ENCODE measurements around the gene F7.
"Not testable (repeated sequence)": the region's sequence is repeated elsewhere in the genome, so short reads cannot be mapped to it uniquely, and the experiment has no call there.

Gene F7

DNA sequence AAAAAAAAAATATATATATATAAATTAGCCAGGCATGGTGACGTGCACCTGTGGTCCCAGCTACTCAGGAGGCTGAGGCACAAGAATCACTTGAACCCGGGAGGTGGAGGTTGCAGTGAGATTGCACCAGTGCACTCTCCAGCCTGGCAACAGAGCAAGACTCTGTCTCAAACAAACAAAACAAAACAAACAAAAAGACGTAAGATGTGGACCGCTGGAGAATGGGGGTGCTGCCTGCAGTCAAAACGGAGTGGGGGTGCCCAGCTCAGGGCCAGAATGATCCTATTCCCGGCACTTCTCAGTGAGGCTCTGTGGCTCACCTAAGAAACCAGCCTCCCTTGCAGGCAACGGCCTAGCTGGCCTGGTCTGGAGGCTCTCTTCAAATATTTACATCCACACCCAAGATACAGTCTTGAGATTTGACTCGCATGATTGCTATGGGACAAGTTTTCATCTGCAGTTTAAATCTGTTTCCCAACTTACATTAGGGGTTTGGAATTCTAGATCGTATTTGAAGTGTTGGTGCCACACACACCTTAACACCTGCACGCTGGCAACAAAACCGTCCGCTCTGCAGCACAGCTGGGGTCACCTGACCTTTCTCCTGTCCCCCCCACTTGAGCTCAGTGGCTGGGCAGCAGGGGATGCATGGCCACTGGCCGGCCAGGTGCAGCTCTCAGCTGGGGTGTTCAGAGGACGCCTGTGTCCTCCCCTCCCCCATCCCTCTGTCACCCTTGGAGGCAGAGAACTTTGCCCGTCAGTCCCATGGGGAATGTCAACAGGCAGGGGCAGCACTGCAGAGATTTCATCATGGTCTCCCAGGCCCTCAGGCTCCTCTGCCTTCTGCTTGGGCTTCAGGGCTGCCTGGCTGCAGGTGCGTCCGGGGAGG, at the start of gene F7:
Gene F7 (plus strand): TSS at position 760 of the 889 bp plus-strand sequence. CDS start 51 bp downstream, at position 811.
- no peak for DNase-seq (ENCODE audit: low spot score)

DNA sequence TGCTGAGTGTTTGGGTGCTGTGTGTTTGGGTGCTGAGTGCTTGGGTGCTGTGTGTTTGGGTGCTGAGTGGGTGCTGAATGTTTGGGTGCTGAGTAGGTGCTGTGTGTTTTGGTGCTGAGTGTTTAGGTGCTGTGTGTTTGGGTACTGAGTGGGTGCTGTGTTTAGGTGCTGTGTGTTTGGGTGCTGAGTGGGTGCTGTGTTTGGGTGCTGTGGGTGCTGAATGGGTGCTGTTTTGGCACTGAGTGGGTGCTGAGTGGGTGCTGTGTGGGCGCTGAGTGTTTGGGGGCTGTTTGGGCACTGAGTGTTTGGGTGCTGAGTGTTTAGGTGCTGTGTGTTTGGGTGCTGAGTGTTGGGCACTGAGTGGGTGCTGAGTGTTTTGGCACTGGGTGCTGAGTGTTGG, 48.5 kb upstream of the F7 start:
- no peak for DNase-seq (ENCODE audit: low spot score)

DNA sequence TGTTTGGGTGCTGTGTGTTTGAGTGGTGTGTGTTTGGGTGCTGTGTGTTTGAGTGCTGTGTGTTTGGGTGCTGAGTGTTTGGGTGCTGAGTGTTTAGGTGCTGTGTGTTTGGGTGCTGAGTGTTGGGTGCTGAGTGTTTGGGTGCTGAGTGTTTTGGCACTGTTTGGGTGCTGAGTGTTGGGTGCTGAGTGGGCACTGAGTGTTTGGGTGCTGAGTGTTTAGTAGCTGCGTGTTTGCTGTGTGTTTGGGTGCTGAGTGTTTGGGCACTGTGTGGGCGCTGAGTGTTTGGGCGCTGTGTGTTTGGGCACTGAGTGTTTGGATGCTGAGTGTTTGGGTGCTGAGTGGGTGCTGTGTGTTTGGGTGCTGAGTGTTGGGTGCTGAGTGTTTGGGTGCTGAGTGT, 48.0 kb upstream of the F7 start:
- not testable (repeated sequence) for DNase-seq (ENCODE audit: low spot score)

DNA sequence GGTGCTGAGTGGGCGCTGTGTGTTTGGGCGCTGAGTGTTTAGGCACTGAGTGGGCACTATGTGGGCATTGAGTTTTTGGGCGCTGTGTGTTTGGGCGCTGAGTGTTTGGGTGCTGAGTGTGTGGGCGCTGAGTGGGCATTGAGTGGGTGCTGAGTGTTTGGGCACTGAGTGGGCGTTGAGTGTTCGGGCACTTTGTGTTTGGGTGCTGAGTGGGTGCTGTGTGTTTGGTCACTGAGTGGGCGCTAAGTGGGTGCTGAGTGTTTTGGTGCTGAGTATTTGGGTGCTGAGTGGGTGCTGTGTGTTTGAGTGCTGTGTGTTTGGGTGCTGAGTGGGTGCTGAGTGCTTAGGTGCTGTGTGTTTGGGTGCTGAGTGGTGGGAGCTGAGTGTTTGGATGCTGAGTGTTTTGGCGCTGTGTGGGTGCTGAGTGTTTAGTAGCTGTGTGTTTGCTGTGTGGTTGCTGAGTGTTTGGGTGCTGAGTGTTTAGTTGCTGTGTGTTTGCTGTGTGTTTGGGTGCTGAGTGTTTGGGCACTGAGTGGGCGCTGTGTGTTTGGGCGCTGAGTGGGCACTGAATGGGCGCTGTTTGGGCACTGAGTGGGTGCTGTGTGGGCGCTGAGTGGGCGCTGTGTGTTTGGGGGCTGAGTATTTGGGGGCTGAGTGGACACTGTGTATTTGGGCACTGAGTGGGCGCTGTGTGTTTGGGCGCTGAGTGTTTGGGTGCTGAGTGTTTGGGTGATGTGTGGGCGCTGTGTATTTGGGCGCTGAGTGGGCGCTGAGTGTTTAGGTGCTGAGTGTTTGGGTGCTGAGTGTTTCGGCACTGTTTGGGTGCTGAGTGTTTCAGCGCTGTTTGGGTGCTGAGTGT, 47.2 kb upstream of the F7 start:
- DNase-seq (ENCODE audit: low spot score), result no peak

DNA sequence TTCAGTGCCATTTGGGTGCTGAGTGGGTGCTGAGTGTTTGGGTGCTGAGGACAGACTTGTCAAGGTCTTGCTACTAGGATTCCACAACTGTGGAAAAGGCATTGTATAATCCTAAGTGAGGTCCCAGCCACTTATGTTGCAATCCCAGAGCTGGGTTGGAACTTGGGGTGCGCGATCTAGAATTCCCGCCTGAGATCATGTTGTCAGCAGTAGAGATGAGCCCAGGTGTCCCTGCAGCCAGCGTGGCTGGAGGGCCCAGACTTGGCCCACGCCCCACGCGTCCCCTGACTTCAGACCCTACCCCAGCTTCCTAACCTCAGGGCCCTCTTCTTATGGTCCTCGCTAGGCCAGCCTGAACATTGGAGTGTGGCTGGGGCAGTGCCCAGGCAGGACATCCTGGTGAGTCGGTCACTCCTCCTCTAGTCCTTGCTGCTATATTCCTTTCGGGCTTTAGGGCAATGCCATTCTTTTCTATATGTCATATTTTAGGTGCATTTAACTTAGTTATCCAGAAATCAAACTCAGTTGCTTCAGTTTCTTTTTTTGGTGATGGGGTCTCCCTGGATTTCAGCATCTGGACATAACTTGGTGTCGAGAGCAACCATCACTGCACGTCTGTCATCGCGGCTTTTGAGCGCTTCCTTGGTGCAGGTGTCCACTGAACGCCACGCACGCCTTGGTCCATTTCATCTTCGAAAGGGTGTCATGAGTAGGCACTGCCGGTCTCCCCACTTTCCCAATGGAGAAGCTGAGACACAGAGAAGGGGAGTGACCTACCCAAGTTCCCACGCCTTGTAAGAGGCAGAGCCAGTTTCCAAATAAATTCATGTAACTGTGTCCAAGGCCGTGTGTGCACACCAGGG, 46.4 kb upstream of the F7 start:
- DNase-seq (ENCODE audit: low spot score), result no peak

DNA sequence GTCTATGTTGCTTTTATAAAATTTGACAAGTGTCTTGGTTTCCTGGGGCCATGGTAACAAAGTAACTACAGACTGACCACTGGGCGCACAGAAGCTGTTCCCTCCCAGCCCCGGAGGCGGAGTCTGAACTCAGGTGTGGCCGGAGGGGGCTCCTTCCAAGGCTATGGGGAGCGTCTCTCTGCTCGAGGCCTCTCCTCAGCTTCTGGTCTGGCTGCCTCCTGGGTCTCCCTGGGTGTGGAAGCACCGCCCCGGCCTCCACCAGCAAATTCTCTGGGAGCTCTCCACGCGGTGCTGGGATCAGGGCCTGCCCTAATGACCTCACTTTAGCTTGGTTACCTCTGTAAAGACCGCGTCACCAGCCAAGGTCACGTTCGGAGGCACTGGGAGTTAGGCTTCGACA, 45.7 kb upstream of the F7 start:
- DNase-seq (ENCODE audit: low spot score), result no peak

DNA sequence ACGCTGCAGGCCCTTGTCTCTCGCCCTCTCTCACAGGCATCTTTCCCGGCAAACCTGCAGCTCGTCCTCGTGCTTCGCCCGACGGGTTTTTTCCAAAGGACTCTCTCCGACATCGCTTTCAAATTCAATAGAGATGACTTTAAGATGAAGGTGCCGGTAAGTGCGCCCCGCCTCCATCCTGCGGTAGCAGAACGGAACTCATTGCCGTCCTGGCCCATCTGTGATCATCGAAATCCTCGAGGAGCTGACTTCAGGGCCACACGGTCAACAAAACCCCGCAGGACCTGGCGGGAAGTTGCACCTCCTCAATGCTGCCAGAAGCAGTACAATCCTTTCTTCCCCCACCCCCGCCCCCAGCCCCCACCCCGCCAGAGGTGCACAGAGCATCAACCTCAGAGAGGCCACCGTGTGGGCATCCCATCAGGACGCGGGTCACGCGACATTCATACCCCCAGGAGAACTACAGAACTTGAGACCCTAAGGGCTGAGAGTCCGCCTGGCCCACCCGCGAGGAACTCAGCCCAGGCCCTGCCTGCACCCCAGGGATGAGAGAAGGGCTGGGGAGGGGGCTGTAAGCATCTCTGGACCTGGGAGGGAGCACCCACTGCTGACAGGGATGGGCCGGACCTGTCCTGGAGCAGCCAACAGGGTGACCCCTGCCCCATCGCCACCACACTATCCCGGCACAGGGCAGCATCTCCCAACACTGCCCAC, 44.9 kb upstream of the F7 start:
- no peak for DNase-seq (ENCODE audit: low spot score)

DNA sequence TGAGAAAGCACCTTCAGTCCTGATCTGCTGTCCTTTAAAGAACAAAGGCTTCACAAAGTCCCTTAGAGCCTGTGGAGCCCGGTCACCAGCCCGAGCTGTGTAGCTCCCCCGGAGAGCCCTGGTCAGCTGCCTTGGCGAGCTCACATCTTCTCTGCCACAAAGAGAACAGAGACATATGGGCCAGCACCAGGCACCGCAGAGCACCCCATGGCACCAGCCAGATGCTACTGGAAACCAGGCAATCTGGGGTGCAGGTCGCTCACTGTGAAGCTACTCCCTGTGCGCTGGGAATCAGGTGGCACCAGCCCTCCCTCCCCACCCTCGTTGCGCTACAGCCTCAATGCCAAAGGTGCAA, 44.3 kb upstream of the F7 start:
- DNase-seq (ENCODE audit: low spot score), result no peak

DNA sequence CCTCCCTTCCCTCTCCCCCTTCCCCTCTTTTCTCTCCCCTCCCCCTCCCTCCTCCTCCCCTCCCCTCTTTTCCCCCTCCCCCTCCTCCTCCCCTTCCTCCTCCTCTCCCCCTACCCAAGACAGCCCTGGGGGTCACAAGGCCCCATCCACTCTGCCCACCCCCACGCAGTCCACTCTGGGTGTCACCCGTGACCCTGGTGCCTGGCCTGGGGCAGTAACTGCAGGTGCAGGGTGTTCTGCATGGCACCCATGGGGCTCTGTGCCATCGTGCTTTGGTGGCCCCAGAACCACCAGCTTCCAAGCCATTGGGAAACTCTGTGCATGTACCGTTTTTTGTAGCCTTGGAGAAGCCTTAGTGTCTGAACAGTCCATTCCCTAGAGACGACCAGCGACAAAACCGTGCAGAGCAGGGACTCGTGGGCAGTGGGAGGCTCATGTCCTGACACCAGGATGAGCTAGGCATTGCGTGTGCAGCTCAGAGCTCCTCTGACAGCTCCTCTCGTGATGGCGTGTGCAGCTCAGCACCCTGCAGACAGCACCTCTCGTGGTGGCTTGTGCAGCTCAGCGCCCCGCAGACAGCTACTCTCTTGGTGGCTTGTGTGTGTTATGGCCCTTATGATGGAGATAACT, 43.7 kb upstream of the F7 start:
- DNase-seq (ENCODE audit: low spot score), result no peak

DNA sequence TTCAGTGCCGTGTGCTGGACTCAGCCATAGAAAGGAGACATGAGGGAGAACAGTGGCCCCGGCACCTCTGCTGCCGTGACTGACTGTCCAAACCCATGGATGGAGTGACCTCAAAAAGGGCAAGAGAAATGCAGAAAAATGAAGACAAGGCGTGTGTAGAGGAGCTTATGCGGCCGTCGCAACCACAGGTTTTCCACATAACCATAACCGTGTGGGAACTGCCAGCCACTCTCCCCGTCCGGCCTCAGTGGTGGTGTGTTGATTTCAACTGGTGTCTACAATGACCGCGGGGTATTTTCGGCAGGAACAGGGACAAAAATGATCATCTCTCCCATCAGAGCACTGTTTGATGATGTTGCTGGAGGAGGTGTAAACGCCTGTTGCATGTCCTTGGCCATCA, 42.9 kb upstream of the F7 start:
- DNase-seq (ENCODE audit: low spot score), result no peak

DNA sequence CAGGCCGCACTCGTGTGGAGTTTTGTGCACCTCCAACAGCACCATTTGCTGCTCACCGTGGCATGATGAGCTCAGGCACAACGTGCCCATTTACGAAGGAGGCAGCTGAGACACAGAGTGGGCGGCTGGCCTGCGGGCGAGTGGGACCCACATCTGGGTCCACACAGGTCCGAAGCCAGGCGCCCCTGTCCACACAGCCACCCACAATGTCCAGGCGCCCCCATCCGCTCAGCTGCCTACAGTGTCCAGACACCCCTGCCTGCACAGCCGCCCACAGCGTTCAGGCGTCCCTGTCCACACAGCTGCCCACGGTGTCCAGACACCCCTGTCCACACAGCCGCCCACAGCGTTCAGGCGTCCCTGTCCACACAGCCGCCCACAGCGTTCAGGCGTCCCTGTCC, 42.5 kb upstream of the F7 start:
- DNase-seq (ENCODE audit: low spot score), result no peak

DNA sequence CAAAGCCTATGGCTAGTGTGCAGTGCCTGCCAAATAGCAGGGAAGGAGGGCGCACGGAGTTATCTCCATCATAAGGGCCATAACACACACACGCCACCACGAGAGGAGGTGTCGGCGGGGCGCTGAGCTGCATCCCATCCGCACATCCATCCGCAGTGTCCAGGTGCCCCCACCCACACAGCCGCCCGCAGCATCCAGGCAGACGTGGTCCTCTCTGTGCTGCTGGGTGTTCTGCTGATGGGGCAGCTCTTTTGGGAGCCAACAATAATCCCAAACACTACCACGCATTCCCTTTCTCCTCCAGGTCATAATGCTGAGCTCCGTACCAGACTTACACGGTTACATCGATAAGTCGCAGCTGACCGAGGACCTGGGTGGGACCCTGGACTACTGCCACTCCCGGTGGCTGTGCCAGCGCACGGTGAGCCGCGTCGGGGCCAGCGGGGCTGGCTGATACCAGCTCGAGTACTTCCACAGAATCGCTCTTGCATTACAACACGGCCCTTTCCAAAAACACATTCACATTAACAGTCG, 41.5 kb upstream of the F7 start:
- DNase-seq (ENCODE audit: low spot score), result no peak

DNA sequence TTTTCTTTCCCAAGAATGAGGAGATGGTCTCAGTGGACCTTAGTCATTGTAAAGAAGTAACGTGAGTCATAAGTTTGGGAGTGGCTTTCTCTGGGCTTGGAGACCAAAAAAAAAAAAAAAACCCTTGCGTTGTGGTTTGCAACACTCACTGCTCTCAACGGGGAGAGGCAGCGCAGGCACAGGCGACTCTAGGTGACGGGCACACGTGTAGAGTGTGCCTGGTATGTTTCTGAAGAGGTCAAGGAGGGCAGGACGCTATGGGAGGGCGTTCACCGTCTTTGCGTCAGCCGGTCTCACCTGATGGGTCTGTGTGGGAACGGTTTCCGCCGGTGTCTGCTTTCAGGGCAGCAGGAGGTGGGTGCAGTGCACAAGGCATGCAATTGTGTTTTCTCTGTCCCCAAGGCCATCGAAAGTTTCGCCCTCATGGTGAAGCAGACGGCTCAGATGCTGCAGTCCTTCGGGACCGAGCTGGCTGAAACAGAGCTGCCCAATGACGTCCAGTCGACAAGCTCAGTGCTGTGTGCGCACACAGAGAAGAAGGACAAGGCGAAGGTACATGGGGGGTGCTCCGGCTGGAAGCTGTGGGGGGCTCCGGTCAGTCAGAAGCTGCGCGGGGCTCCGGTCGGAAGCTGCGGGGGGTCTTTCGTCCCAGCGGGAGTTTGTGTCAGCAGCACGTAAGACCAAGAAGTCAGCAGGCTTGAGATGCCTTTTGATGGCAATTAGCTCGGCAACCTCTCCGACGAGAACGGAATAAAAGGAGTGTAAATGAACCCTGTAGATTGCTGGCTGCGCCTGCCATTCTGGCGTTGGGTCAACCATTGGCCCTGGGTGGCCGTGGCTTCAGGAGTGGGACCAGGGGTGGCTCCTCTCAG, 40.8 kb upstream of the F7 start:
- no peak for DNase-seq (ENCODE audit: low spot score)

DNA sequence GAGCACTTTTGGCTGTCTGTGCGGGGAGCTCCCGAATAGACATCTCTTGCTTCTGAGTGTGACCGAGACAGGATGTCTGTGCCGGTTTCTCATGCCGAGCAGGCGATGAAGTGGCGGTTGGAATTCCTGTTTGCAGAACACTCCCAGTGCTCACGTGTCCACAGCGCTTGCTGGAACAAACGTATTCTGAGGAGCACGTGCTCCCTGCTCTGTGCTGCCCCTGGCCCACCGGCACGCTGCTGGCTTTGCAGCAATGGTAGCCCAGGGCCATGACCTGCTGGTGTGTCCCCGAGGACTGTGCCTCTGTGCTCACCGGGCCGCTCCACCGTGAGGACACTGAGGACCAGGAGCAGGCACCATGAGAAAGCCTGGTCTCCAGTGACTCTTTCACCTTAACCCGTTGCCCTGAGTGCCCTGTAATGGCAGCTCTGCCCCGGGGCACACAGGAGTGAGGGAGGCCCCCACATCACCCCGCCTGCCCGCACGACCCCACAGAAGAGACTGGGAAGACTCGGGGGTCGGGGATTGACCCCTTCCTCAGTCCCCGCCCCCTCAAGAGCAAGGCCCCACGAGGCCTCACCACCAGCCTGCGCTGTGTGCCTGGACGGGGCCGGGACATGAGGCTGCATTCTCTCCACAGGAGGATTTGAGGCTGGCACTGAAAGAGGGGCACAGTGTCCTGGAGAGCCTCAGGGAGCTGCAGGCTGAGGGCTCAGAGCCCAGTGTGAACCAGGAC, 40.0 kb upstream of the F7 start:
- DNase-seq (ENCODE audit: low spot score), result no peak

DNA sequence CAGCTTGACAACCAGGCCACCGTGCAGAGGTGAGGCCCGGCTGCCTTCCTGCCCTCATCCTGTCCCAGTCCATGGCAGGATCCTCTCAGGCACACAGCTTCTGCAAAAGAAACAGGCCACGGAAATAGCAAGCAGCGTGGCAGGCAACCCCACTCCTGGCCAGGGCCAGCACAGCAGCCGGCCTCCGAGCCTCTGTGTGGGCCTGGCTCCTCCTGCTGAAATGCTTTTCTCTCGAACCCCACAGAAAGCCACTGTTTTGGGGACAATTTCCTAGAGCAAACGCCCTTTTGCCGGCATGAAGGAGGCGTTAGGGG, 39.5 kb upstream of the F7 start:
- DNase-seq (ENCODE audit: low spot score), result no peak

DNA sequence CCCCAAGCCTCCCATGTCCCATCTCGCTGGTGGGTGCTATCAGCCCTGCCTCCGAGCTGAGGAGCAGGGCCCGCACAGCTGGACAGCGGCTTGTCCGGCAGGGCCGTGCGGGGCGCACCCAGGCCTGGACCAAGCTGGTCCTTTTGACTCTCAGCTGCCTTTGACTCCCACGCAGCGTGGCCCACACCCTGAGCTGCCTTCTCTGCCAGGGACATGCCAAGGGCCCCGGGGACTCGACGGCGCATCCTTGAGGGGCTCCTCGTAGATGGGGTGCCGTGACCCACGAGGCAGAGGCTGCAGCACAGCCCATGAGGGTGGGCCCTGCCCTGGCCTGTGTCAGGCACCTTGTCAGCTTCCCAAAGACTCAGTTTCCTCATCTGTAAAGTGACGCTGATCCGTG, 38.8 kb upstream of the F7 start:
- DNase-seq (ENCODE audit: low spot score), result no peak

DNA sequence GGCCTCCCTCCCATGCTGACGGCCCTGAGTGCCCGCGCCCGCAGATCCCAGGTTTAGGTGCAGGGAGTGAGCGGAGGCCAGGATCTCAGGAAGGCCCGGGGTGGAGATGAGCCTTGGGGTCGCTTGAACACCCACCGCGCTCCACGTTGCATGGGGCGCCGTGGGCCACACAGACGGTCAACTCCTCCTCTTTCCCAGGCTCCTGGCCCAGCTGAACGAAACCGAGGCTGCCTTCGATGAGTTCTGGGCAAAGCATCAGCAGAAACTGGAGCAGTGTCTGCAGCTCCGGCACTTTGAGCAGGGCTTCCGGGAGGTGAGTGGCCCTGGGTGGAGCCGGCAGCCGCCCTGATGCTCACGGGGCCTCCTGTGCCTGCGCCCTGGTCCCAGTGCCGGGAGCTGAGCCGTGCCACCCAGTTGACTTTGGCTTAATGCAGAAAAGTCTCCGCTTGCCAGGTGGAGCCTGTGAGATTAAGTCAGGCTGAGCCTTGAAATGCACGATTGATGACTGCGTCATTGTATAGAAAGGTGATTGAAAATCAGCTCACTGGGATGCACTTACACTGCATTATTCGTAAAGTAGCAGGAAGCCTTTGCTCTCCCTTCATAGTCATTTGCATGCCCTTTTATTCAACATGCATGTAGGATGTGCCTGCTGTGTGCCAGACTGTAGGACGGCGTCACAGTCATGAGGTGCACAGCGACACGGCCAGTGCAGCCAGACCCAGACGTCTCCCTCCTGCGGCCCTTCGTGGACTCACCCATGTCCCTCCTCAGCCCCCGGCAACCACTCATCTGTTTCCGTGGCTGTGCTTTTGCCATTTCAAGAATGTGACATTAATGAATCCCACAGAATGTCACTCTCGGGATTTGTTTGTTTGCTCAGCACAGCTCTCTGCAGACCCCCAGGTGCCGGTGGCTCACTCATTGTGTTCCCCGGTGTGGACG, 35.5 kb upstream of the F7 start:
- DNase-seq (ENCODE audit: low spot score), result no peak

DNA sequence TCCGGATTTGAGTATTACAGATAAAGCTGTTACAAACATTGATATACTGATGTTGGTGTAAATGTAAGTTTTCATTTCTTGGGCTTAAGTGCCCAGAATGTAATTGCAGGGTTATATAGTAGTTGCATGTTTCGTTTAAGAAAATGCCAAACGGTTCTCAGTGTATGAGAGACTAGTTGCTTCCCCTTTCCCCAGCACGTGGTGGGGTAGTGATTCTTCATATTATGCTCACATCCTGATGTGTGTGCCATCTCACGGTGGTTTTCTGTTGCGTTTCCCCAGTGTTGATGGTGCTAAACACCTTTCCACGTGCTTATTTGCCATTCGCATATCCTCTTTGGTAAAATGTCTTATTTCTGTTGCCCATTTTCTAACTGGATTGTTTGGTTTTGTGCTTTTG, 34.7 kb upstream of the F7 start:
- no peak for DNase-seq (ENCODE audit: low spot score)
